Keratinocyte (primary cell): ENCODE results near the gene SOX1. TPM values are rescaled to one million over a fixed set of nuclear protein-coding genes. Genes with fewer than 3 reads are reported as not detected.
A peak's percentile ranks its signal among the peaks of the same experiment; 100 is the strongest.

Experiments used
- DNase-seq: peaks from one replicate; pipeline ENCODE4 v3.0.0-alpha.2; 2011; ENCODE audit warnings: low read depth, missing footprints, low spot score
- FAIRE-seq: peaks from 2 replicates; lab custom pipeline; 2011; peaks lifted over from hg19 to GRCh38; lab: Jason Lieb, UNC
- H2AFZ ChIP-seq: 2 replicates; pipeline ENCODE4 v1.6.0; 2012; ENCODE audit warnings: low read length, control low read depth, inconsistent platforms; ENCODE audit not compliant: control insufficient read depth
- H3K27ac ChIP-seq: 2 replicates; pipeline ENCODE4 v1.5.1; 2011; ENCODE audit warnings: low read length; ENCODE audit not compliant: control insufficient read depth, insufficient read depth
- H3K27me3 ChIP-seq: 3 replicates; pipeline ENCODE4 v1.6.0; 2011; ENCODE audit warnings: low read length; ENCODE audit not compliant: control insufficient read depth, insufficient read depth; ENCODE audit errors: extremely low read depth
- H3K36me3 ChIP-seq, 2 experiments: 2 replicates in 1 of 2; 3 replicates in 1 of 2; pipeline ENCODE4 v1.5.1; 2011; ENCODE audit warnings: low read length in 2 of 2, mild to moderate bottlenecking in 1 of 2; ENCODE audit not compliant: control insufficient read depth in 2 of 2, insufficient read depth in 2 of 2; ENCODE audit errors: extremely low read depth in 1 of 2
- H3K4me1 ChIP-seq: 3 replicates; pipeline ENCODE4 v1.5.1; 2011; ENCODE audit warnings: low read length; ENCODE audit not compliant: control insufficient read depth, insufficient read depth; ENCODE audit errors: extremely low read depth
- H3K4me2 ChIP-seq: 3 replicates; pipeline ENCODE4 v1.6.0; 2011; ENCODE audit warnings: low read depth, low read length; ENCODE audit not compliant: control insufficient read depth, insufficient read depth; ENCODE audit errors: extremely low read depth
- H3K4me3 ChIP-seq, 3 experiments: fragments of 200-600 bp in 1 of 3; sonication (generic) in 1 of 3; 2 replicates in 2 of 3; 3 replicates in 1 of 3; pipeline ENCODE4 v1.5.1; 2011 to 2016; ENCODE audit warnings: low read length in 3 of 3, mild to moderate bottlenecking in 3 of 3, control low read depth in 2 of 3, inconsistent platforms in 1 of 3, low read depth in 1 of 3, mixed read lengths in 1 of 3, mixed run types in 1 of 3, moderate library complexity in 1 of 3; ENCODE audit not compliant: control insufficient read depth in 2 of 3, insufficient read depth in 2 of 3; ENCODE audit errors: extremely low read depth in 1 of 3
- H3K79me2 ChIP-seq: 2 replicates; pipeline ENCODE4 v1.6.0; 2012; ENCODE audit warnings: low read length; ENCODE audit not compliant: control insufficient read depth, insufficient read depth
- H3K9ac ChIP-seq: 3 replicates; pipeline ENCODE4 v1.6.0; 2011; ENCODE audit warnings: low read length; ENCODE audit not compliant: control insufficient read depth, insufficient read depth; ENCODE audit errors: extremely low read depth
- H3K9me1 ChIP-seq: 3 replicates; pipeline ENCODE4 v1.6.0; 2011; ENCODE audit warnings: low read length; ENCODE audit not compliant: control insufficient read depth, insufficient read depth; ENCODE audit errors: extremely low read depth
- H3K9me3 ChIP-seq: 2 replicates; pipeline ENCODE4 v1.5.1; 2012; ENCODE audit warnings: low read depth, low read length; ENCODE audit not compliant: control insufficient read depth
- H4K20me1 ChIP-seq: 3 replicates; pipeline ENCODE4 v1.6.0; 2011; ENCODE audit warnings: low read length; ENCODE audit not compliant: control insufficient read depth, insufficient read depth; ENCODE audit errors: extremely low read depth
- EZH2 ChIP-seq: IDR thresholded peaks from one replicate; pipeline ENCODE4 v1.6.1; 2012; ENCODE audit warnings: inconsistent platforms, mild to moderate bottlenecking, low read length, moderate library complexity
- dilution Hi-C: fragments of 300-500 bp; cut with MboI; formaldehyde crosslinking; loops from one replicate; pipeline ENCODE4 v1.7.0; 2020; ENCODE audit warnings: low sequenced_read_pairs; ENCODE audit not compliant: extremely low pct_ligation_motif_present
- polyA plus RNA-seq, 5 experiments: library from polyadenylated mRNA; depleted of rRNA in 3 of 5; stranded (reverse) in 3 of 5; stranded (forward) in 1 of 5; unstranded in 1 of 5; fragments of >200 nt; gene quantifications; 1 replicate in 1 of 5; 2 replicates in 3 of 5; 3 replicates in 1 of 5; pipeline versions ENCODE4 v1.2.1 to v1.2.3, GENCODE V29; 2011 to 2012; ENCODE audit warnings: missing spikeins in 2 of 5, low read depth in 1 of 5, low replicate concordance in 1 of 5
- TF ChIP-seq, protein P1 (sequence below), 3 experiments: IDR thresholded peaks in 1 of 3; conservative IDR thresholded peaks in 1 of 3; optimal IDR thresholded peaks in 1 of 3; 2 replicates in 2 of 3; 3 replicates in 1 of 3; pipeline versions ENCODE3 to v1.5.1; 2011; ENCODE audit warnings: low read length in 3 of 3, mild to moderate bottlenecking in 3 of 3, moderate library complexity in 2 of 3, control low read depth in 1 of 3, inconsistent platforms in 1 of 3; ENCODE audit not compliant: insufficient read depth in 2 of 3; ENCODE audit errors: extremely low read depth in 1 of 3

The SOX1 gene
- polyA plus RNA-seq, 1 donor (not counting 4 experiments of a cell fraction or from before 2014, with no cell fraction given): not detected

DNA sequence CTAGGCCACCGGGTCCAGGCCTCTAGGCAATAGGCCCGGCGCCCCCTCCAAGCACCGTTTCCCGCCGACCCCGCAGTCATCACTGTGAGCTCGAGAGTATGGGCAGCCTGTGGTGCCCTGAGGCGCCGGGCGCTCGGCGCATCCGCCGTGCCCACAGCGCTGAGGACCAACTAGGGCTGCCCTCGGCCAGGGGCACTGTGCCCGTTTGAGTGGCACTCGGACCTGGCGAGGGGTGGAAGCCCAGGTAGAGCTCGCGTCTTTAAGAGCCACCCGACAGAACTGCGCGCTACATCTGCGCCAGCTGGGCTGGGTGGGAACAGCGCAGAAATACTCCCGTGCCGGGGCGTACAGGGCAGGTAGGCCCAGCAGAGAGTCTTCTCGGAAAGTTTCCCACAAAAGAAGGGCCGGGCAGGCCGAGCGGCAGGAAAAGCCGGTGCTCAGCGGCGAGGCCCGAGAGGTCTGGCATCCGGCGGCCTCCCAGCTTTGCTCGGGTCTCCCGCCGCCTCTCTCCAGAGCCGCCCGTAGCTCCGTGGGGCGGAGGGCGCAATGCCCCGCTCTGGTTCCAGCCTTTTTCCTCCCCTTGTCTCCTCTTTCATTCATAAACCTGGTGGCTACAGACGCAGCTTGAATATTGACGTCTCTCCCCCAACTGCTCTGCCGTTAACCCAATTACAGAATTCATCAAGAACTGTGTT lies 5.4 kb upstream of the SOX1 start:
- H3K79me2 ChIP-seq: no peaks in the 10 kb centered on the region
- no peak overlapping the region for H2AFZ ChIP-seq
- no peak overlapping the region for H3K4me3 ChIP-seq
- no peaks in the 10 kb centered on the region for H4K20me1 ChIP-seq
- H3K4me2 ChIP-seq: no peak overlapping the region
- no peak overlapping the region for H3K9ac ChIP-seq
- H3K27me3 ChIP-seq: peaks cover 97% of the 10 kb centered on the region
- no peaks in the 10 kb centered on the region for H3K9me1 ChIP-seq
- H3K9me3 ChIP-seq: no peaks in the 10 kb centered on the region
- dilution Hi-C loops: no loop called here
- DNase-seq (no peak), FAIRE-seq (no peak)
- no peak overlapping the region for H3K27ac ChIP-seq
- TF ChIP-seq EZH2: peak; percentile 48
- TF ChIP-seq, protein P1, sequence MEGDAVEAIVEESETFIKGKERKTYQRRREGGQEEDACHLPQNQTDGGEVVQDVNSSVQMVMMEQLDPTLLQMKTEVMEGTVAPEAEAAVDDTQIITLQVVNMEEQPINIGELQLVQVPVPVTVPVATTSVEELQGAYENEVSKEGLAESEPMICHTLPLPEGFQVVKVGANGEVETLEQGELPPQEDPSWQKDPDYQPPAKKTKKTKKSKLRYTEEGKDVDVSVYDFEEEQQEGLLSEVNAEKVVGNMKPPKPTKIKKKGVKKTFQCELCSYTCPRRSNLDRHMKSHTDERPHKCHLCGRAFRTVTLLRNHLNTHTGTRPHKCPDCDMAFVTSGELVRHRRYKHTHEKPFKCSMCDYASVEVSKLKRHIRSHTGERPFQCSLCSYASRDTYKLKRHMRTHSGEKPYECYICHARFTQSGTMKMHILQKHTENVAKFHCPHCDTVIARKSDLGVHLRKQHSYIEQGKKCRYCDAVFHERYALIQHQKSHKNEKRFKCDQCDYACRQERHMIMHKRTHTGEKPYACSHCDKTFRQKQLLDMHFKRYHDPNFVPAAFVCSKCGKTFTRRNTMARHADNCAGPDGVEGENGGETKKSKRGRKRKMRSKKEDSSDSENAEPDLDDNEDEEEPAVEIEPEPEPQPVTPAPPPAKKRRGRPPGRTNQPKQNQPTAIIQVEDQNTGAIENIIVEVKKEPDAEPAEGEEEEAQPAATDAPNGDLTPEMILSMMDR (optimal IDR thresholded peaks at IDR 0.05 in 1 of 3, IDR thresholded peaks at IDR 0.05 in 1 of 3, conservative IDR thresholded peaks at IDR 0.05 in 1 of 3; ENCODE audit: extremely low read depth in 1 of 3, insufficient read depth in 2 of 3, low read length in 3 of 3): no peak
- no peaks in the 10 kb centered on the region for H3K36me3 ChIP-seq
- no peaks in the 10 kb centered on the region for H3K4me1 ChIP-seq

DNA sequence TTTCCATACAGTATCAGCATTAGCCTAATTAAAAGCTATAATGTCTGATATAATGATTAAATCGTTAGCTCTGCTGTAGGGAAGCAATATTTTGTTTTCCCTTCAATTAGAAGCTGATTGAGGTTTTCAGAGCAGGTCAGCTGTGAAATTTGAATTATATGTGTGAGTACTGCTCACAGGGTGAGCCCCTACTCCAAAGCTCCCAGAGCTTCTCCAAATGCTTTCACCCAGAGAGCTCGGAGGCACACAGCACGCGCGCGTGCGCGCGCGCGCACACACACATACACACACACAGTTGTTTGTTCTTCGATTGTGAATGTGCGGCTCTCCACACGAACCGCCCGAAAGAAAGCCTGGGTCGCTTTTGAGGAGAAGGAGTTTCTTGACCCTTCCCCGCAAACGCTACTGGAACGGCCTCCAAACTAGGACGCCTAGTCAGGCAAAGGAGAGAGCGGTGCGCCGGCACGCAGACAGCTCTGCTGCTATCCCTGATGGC lies 4.8 kb upstream of the SOX1 start:
- Histone ChIP-seq H3K36me3 (no peaks in the 10 kb centered on the region), H3K4me3 (no peak overlapping the region), H3K9me1 (no peaks in the 10 kb centered on the region), H4K20me1 (no peaks in the 10 kb centered on the region), H3K9ac (no peak overlapping the region), H2AFZ (no peak overlapping the region), H3K9me3 (no peaks in the 10 kb centered on the region), H3K4me1 (no peaks in the 10 kb centered on the region), H3K27me3 (peaks cover 93% of the 10 kb centered on the region), H3K4me2 (no peak overlapping the region), H3K27ac (no peak overlapping the region), H3K79me2 (no peaks in the 10 kb centered on the region)
- dilution Hi-C loops: no loop called here
- no peak for FAIRE-seq
- DNase-seq: no peak
- TF ChIP-seq, protein P1 (optimal IDR thresholded peaks at IDR 0.05 in 1 of 3, IDR thresholded peaks at IDR 0.05 in 1 of 3, conservative IDR thresholded peaks at IDR 0.05 in 1 of 3; ENCODE audit: extremely low read depth in 1 of 3, insufficient read depth in 2 of 3, low read length in 3 of 3): no peak
- no peak for TF ChIP-seq EZH2
